H9 (cell line): ENCODE measurements around the gene MB21D2. TPM values are rescaled to one million over a fixed set of nuclear protein-coding genes. Genes with fewer than 3 reads are reported as not detected.

Experiments
- DNase-seq: peaks from one replicate; pipeline ENCODE4 v3.0.0-alpha.2; 2017
- H2AFZ ChIP-seq: one replicate; pipeline ENCODE4 v1.6.1; 2013; ENCODE audit warnings: mild to moderate bottlenecking, low read length, control low read depth, moderate library complexity
- H2AK5ac ChIP-seq: 2 replicates; pipeline ENCODE4 v1.6.1; 2013; ENCODE audit warnings: low read length, control low read depth, mixed read lengths; ENCODE audit not compliant: insufficient read length
- H2BK120ac ChIP-seq: one replicate; pipeline ENCODE4 v1.6.1; 2013; ENCODE audit warnings: low read depth, mild to moderate bottlenecking, low read length, control low read depth, inconsistent platforms; ENCODE audit not compliant: poor library complexity, severe bottlenecking
- H2BK12ac ChIP-seq: 2 replicates; pipeline ENCODE4 v1.6.1; 2013; ENCODE audit warnings: low read length, control low read depth, mixed read lengths, low read depth; ENCODE audit not compliant: insufficient read length
- H2BK15ac ChIP-seq: 2 replicates; pipeline ENCODE4 v1.6.1; 2013; ENCODE audit warnings: low read depth, low read length, control low read depth
- H2BK20ac ChIP-seq: one replicate; pipeline ENCODE4 v1.6.1; 2013; ENCODE audit warnings: low read depth, mild to moderate bottlenecking, low read length, control low read depth, inconsistent platforms; ENCODE audit not compliant: poor library complexity, severe bottlenecking
- H2BK5ac ChIP-seq: 2 replicates; pipeline ENCODE4 v1.6.1; 2013; ENCODE audit warnings: low read length, control low read depth, mixed read lengths; ENCODE audit not compliant: insufficient read length
- H3K14ac ChIP-seq: 2 replicates; pipeline ENCODE4 v1.6.1; 2013; ENCODE audit warnings: low read length, control low read depth; ENCODE audit not compliant: insufficient read depth
- H3K18ac ChIP-seq: 2 replicates; pipeline ENCODE4 v1.6.1; 2013; ENCODE audit warnings: low read depth, mild to moderate bottlenecking, mixed read lengths, low read length, control low read depth; ENCODE audit not compliant: insufficient read length
- H3K23ac ChIP-seq: 2 replicates; pipeline ENCODE4 v1.6.1; 2013; ENCODE audit warnings: low read length, control low read depth, mixed read lengths, low read depth; ENCODE audit not compliant: insufficient read length
- H3K23me2 ChIP-seq: 2 replicates; pipeline ENCODE4 v1.6.1; 2013; ENCODE audit warnings: low read depth, mild to moderate bottlenecking, mixed read lengths, low read length, control low read depth; ENCODE audit not compliant: insufficient read length, poor library complexity, severe bottlenecking
- H3K27ac ChIP-seq: 2 replicates; pipeline ENCODE4 v1.5.1; 2013; ENCODE audit warnings: low read length, control low read depth, mixed read lengths, low read depth; ENCODE audit not compliant: insufficient read length
- H3K27me3 ChIP-seq: 2 replicates; pipeline ENCODE4 v1.6.1; 2013; ENCODE audit warnings: low read length, control low read depth, inconsistent platforms; ENCODE audit not compliant: insufficient read depth
- H3K4ac ChIP-seq: 2 replicates; pipeline ENCODE4 v1.6.1; 2013; ENCODE audit warnings: low read depth, mild to moderate bottlenecking, control low read depth, inconsistent platforms, low read length, moderate library complexity
- H3K4me1 ChIP-seq: 2 replicates; pipeline ENCODE4 v1.6.1; 2013; ENCODE audit warnings: low read length, control low read depth, inconsistent platforms; ENCODE audit not compliant: insufficient read depth
- H3K4me2 ChIP-seq: 2 replicates; pipeline ENCODE4 v1.6.1; 2013; ENCODE audit warnings: low read length, control low read depth, mixed read lengths; ENCODE audit not compliant: insufficient read length, insufficient read depth
- H3K56ac ChIP-seq: 2 replicates; pipeline ENCODE4 v1.6.1; 2013; ENCODE audit warnings: low read depth, mild to moderate bottlenecking, mixed read lengths, low read length, control low read depth; ENCODE audit not compliant: insufficient read length
- H3K79me1 ChIP-seq: 2 replicates; pipeline ENCODE4 v1.6.1; 2013; ENCODE audit warnings: low read depth, mild to moderate bottlenecking, moderate library complexity, low read length, control low read depth, inconsistent platforms; ENCODE audit not compliant: insufficient read depth, poor library complexity, severe bottlenecking
- H3K79me2 ChIP-seq: 2 replicates; pipeline ENCODE4 v1.6.1; 2013; ENCODE audit warnings: low read length, control low read depth, inconsistent platforms; ENCODE audit not compliant: insufficient read depth
- H3K9ac ChIP-seq: 2 replicates; pipeline ENCODE4 v1.6.1; 2013; ENCODE audit warnings: low read length, control low read depth, mixed read lengths; ENCODE audit not compliant: insufficient read length; ENCODE audit errors: extremely low read depth
- H3K9me3 ChIP-seq: one replicate; pipeline ENCODE4 v1.6.1; 2013; ENCODE audit warnings: low read depth, low read length, inconsistent platforms; ENCODE audit not compliant: control insufficient read depth
- H3T11ph ChIP-seq: one replicate; pipeline ENCODE4 v1.6.1; 2013; ENCODE audit warnings: mild to moderate bottlenecking, low read length, control low read depth, inconsistent platforms
- H4K20me1 ChIP-seq: one replicate; pipeline ENCODE4 v1.6.1; 2013; ENCODE audit not compliant: control insufficient read depth, insufficient read length, insufficient read depth
- H4K5ac ChIP-seq: 2 replicates; pipeline ENCODE4 v1.6.1; 2013; ENCODE audit warnings: low read depth, mild to moderate bottlenecking, mixed read lengths, low read length, control low read depth; ENCODE audit not compliant: insufficient read length
- H4K8ac ChIP-seq: replicated peaks from 2 replicates; pipeline ENCODE4 v1.6.1; 2013; ENCODE audit warnings: low read length, control low read depth, mixed read lengths, low read depth; ENCODE audit not compliant: insufficient read length
- H4K91ac ChIP-seq: 2 replicates; pipeline ENCODE4 v1.6.1; 2013; ENCODE audit warnings: low read depth, mild to moderate bottlenecking, moderate library complexity, mixed read lengths, low read length, control low read depth; ENCODE audit not compliant: insufficient read length
- H3K27ac Mint-ChIP-seq, 3 experiments: 2 replicates in 2 of 3; 3 replicates in 1 of 3; pipeline ENCODE4 v1.8.0; 2020 to 2021; ENCODE audit warnings: mixed read lengths in 3 of 3, mild to moderate bottlenecking in 1 of 3, moderate library complexity in 1 of 3
- H3K27me3 Mint-ChIP-seq: 2 replicates; pipeline ENCODE4 v1.8.0; 2021; ENCODE audit warnings: low read depth, mild to moderate bottlenecking, moderate library complexity, mixed read lengths
- H3K36me3 Mint-ChIP-seq, 3 experiments: 2 replicates in 2 of 3; 3 replicates in 1 of 3; pipeline ENCODE4 v1.8.0; 2020 to 2021; ENCODE audit warnings: low read depth in 3 of 3, mixed read lengths in 3 of 3; ENCODE audit not compliant: insufficient read depth in 1 of 3
- H3K4me1 Mint-ChIP-seq, 2 experiments: 2 replicates each; pipeline ENCODE4 v1.8.0; 2020; ENCODE audit warnings: mixed read lengths in 2 of 2
- H3K4me3 Mint-ChIP-seq, 2 experiments: 2 replicates in 1 of 2; 3 replicates in 1 of 2; pipeline ENCODE4 v1.8.0; 2020 to 2021; ENCODE audit warnings: mild to moderate bottlenecking in 2 of 2, mixed read lengths in 2 of 2, moderate library complexity in 1 of 2
- H3K9me3 Mint-ChIP-seq, 2 experiments: 2 replicates in 1 of 2; 3 replicates in 1 of 2; pipeline ENCODE4 v1.8.0; 2020; ENCODE audit warnings: mild to moderate bottlenecking in 2 of 2, mixed read lengths in 2 of 2, moderate library complexity in 1 of 2
- WGBS: extraction: QIAGEN DNeasy Blood & Tissue Kit; methylation state at CpG from one replicate; pipeline ENCODE4 v1.1.7; 2013; ENCODE audit warnings: missing lambda C conversion rate, low lambda C conversion rate, mixed read lengths; ENCODE audit not compliant: insufficient read length; ENCODE audit errors: extremely low coverage; 5-methylcytosine and 5-hydroxymethylcytosine counted together
- total RNA-seq: library from RNA; stranded (reverse); gene quantifications from 2 replicates; pipeline ENCODE4 v1.2.1, GENCODE V29; 2021
- TF ChIP-seq, protein P1 (sequence below): fragments of 200-600 bp; sonication (generic); conservative IDR thresholded peaks from 3 replicates; pipeline ENCODE4 v1.8.0; 2021; ENCODE audit warnings: antibody characterized with exemption, mild to moderate bottlenecking

The MB21D2 gene
- total RNA-seq, 1 experiment from 2014 or later = 19.1 TPM

DNA sequence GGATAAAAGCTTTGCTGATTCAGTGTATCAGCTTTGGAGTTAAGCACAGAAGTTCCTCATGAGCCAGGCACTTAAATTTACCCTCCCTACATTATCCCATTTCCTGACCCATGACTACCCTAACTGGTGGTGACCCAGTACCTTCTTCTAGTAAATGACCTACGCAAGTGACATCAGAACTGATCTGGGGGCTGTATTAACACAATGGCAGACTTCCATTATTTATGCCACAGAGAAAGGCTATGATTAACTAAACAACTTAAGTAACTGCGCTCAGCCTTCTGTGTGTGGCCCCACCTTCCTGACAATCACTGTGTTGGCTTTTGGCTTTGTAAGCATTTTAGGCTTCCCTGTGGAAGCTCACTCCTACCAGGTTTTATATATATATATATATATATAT is 1.9 kb downstream of the MB21D2 start:
- Histone ChIP-seq H4K8ac (no peak overlapping the region), H3K14ac (no peak overlapping the region), H4K20me1 (no peaks in the 10 kb centered on the region), H3K79me2 (peaks cover 36% of the 10 kb centered on the region), H4K5ac (no peak overlapping the region), H2AFZ (no peak overlapping the region), H3K9me3 (no peaks in the 10 kb centered on the region), H3K27me3 (no peaks in the 10 kb centered on the region), H3K56ac (no peak overlapping the region), H2BK120ac (no peak overlapping the region), H3K18ac (no peak overlapping the region), H3K4me2 (peak overlapping the region; percentile 100), H3K9ac (peak overlapping the region; percentile 77), H3K23me2 (peaks cover 22% of the 10 kb centered on the region), H3K4ac (no peak overlapping the region), H3K27ac (no peak overlapping the region), H3K23ac (no peak overlapping the region), H2BK5ac (no peak overlapping the region), H3K79me1 (peaks cover 5% of the 10 kb centered on the region), H3K4me1 (peaks cover 22% of the 10 kb centered on the region), H2BK20ac (no peak overlapping the region), H2AK5ac (no peak overlapping the region), H3T11ph (no peak overlapping the region), H2BK12ac (no peak overlapping the region), H4K91ac (no peak overlapping the region), H2BK15ac (no peak overlapping the region)
- Mint-ChIP-seq H3K4me1 (peaks cover 54 to 56% of the 10 kb centered on the region in 2 experiments), H3K27me3 (peaks cover 13% of the 10 kb centered on the region), H3K27ac (peak overlapping the region in 1 of 3 experiments; percentile 41; a peak in 1 of 7 replicates), H3K36me3 (no peaks in the 10 kb centered on the region; a peak in 1 of 7 replicates), H3K9me3 (no peaks in the 10 kb centered on the region), H3K4me3 (peak overlapping the region; percentile 94 to 98)
- TF ChIP-seq, protein P1, sequence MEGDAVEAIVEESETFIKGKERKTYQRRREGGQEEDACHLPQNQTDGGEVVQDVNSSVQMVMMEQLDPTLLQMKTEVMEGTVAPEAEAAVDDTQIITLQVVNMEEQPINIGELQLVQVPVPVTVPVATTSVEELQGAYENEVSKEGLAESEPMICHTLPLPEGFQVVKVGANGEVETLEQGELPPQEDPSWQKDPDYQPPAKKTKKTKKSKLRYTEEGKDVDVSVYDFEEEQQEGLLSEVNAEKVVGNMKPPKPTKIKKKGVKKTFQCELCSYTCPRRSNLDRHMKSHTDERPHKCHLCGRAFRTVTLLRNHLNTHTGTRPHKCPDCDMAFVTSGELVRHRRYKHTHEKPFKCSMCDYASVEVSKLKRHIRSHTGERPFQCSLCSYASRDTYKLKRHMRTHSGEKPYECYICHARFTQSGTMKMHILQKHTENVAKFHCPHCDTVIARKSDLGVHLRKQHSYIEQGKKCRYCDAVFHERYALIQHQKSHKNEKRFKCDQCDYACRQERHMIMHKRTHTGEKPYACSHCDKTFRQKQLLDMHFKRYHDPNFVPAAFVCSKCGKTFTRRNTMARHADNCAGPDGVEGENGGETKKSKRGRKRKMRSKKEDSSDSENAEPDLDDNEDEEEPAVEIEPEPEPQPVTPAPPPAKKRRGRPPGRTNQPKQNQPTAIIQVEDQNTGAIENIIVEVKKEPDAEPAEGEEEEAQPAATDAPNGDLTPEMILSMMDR = no peak
- no peak for DNase-seq
- WGBS = no CpG with 5 or more reads among the region's 2 CpGs
